ENCODE measurements around the gene LAMC1. TPM values are rescaled to one million over a fixed set of nuclear protein-coding genes. Genes with fewer than 3 reads are reported as not detected.

LAMC1 gene
- 87.3 and 138 TPM in 2 replicates for total RNA-seq (2014; rRNA removed; shearing (Covaris generic); ENCODE audit: low replicate concordance)

- in situ Hi-C loops (cut with HindIII; ENCODE audit: low pct_unique_long_range_greater_than_20kb, low sequenced_read_pairs): no loop called here
- peak; percentile 78 for DNase-seq (ENCODE audit: low read depth)
Measured at GRCh38 chr1:183023146-183023600, at the start of gene LAMC1. Gene LAMC1 (plus strand): TSS chr1:183023420. CDS start chr1:183023717, 297 bp downstream.

GRCh38 chr1:182974506-182975191, 48.6 kb upstream of the LAMC1 start:
- in situ Hi-C loops (cut with HindIII; ENCODE audit: low pct_unique_long_range_greater_than_20kb, low sequenced_read_pairs): no loop called here
- no peak for DNase-seq (ENCODE audit: low read depth)

GRCh38 chr1:182977480-182977879, 45.7 kb upstream of the LAMC1 start:
- in situ Hi-C loops (cut with HindIII; ENCODE audit: low pct_unique_long_range_greater_than_20kb, low sequenced_read_pairs): no loop called here
- no peak for DNase-seq (ENCODE audit: low read depth)

GRCh38 chr1:182978151-182978853, 44.9 kb upstream of the LAMC1 start:
- in situ Hi-C loops (cut with HindIII; ENCODE audit: low pct_unique_long_range_greater_than_20kb, low sequenced_read_pairs): no loop called here
- DNase-seq (ENCODE audit: low read depth): no peak

- DNase-seq (ENCODE audit: low read depth): no peak
- in situ Hi-C loops (cut with HindIII; ENCODE audit: low pct_unique_long_range_greater_than_20kb, low sequenced_read_pairs): no loop called here
Measured at GRCh38 chr1:182984138-182984537, 39.1 kb upstream of the LAMC1 start.

GRCh38 chr1:182984621-182985020, 38.6 kb upstream of the LAMC1 start:
- in situ Hi-C loops (cut with HindIII; ENCODE audit: low pct_unique_long_range_greater_than_20kb, low sequenced_read_pairs): no loop called here
- DNase-seq (ENCODE audit: low read depth): no peak

- in situ Hi-C loops (cut with HindIII; ENCODE audit: low pct_unique_long_range_greater_than_20kb, low sequenced_read_pairs): no loop called here
Measured at GRCh38 chr1:182985876-182986275, 37.3 kb upstream of the LAMC1 start.

GRCh38 chr1:182990413-182991144, 32.6 kb upstream of the LAMC1 start:
- DNase-seq (ENCODE audit: low read depth): no peak
- in situ Hi-C loops (cut with HindIII; ENCODE audit: low pct_unique_long_range_greater_than_20kb, low sequenced_read_pairs): no loop called here

More at GRCh38 chr1:182985876-182986275, 37.3 kb upstream of the LAMC1 start:
- DNase-seq (ENCODE audit: low read depth): no peak

GRCh38 chr1:182993746-182994145, 29.5 kb upstream of the LAMC1 start:
- DNase-seq (ENCODE audit: low read depth): no peak
- in situ Hi-C loops (cut with HindIII; ENCODE audit: low pct_unique_long_range_greater_than_20kb, low sequenced_read_pairs): no loop called here

- no peak for DNase-seq (ENCODE audit: low read depth)
- in situ Hi-C loops (cut with HindIII; ENCODE audit: low pct_unique_long_range_greater_than_20kb, low sequenced_read_pairs): no loop called here
Measured at GRCh38 chr1:182995894-182996293, 27.3 kb upstream of the LAMC1 start.

GRCh38 chr1:182996816-182997215, 26.4 kb upstream of the LAMC1 start:
- no peak for DNase-seq (ENCODE audit: low read depth)
- in situ Hi-C loops (cut with HindIII; ENCODE audit: low pct_unique_long_range_greater_than_20kb, low sequenced_read_pairs): no loop called here

GRCh38 chr1:182998482-182998881, 24.7 kb upstream of the LAMC1 start:
- no peak for DNase-seq (ENCODE audit: low read depth)
- in situ Hi-C loops (cut with HindIII; ENCODE audit: low pct_unique_long_range_greater_than_20kb, low sequenced_read_pairs): no loop called here

- DNase-seq (ENCODE audit: low read depth): no peak
- in situ Hi-C loops (cut with HindIII; ENCODE audit: low pct_unique_long_range_greater_than_20kb, low sequenced_read_pairs): no loop called here
Measured at GRCh38 chr1:183000167-183000962, 22.9 kb upstream of the LAMC1 start.

- peak; percentile 59 for DNase-seq (ENCODE audit: low read depth)
- in situ Hi-C loops (cut with HindIII; ENCODE audit: low pct_unique_long_range_greater_than_20kb, low sequenced_read_pairs): no loop called here
Measured at GRCh38 chr1:183002267-183002666, 21.0 kb upstream of the LAMC1 start.

- no peak for DNase-seq (ENCODE audit: low read depth)
- in situ Hi-C loops (cut with HindIII; ENCODE audit: low pct_unique_long_range_greater_than_20kb, low sequenced_read_pairs): no loop called here
Measured at GRCh38 chr1:183002797-183003196, 20.4 kb upstream of the LAMC1 start.

- in situ Hi-C loops (cut with HindIII; ENCODE audit: low pct_unique_long_range_greater_than_20kb, low sequenced_read_pairs): no loop called here
- DNase-seq (ENCODE audit: low read depth): no peak
Measured at GRCh38 chr1:183003203-183003602, 20.0 kb upstream of the LAMC1 start.

GRCh38 chr1:183004141-183004540, 19.1 kb upstream of the LAMC1 start:
- no peak for DNase-seq (ENCODE audit: low read depth)
- in situ Hi-C loops (cut with HindIII; ENCODE audit: low pct_unique_long_range_greater_than_20kb, low sequenced_read_pairs): no loop called here

GRCh38 chr1:183011859-183012258, 11.4 kb upstream of the LAMC1 start:
- DNase-seq (ENCODE audit: low read depth): no peak
- in situ Hi-C loops (cut with HindIII; ENCODE audit: low pct_unique_long_range_greater_than_20kb, low sequenced_read_pairs): no loop called here

All from Caki2 (cell line).